ENCODE results near the gene FLYWCH1. TPM values are rescaled to one million over a fixed set of nuclear protein-coding genes. Genes with fewer than 3 reads are reported as not detected.

FLYWCH1 gene
- total RNA-seq, 2 experiments from 2014 or later = 26.1 to 61.9 TPM

- no peak overlapping the region for H2AFZ ChIP-seq (ENCODE audit: low read length)
- CTCF ChIA-PET (ENCODE audit: unreplicated experiment) = no interaction called here
- no peak overlapping the region for H3K27ac ChIP-seq (ENCODE audit: low read depth, low read length, poor library complexity, severe bottlenecking)
- no peaks in the 10 kb centered on the region for H3K36me3 ChIP-seq (ENCODE audit: insufficient read depth, low read length)
- TF ChIP-seq CTCF (conservative IDR thresholded peaks at IDR 0.05; ENCODE audit: low read length) (no peak), EZH2phosphoT487 (IDR thresholded peaks at IDR 0.05; ENCODE audit: borderline replicate concordance, low read depth, low read length) (no peak)
- no peak overlapping the region for H3K4me2 ChIP-seq (ENCODE audit: low read length)
- no peaks in the 10 kb centered on the region for H4K20me1 ChIP-seq (ENCODE audit: insufficient read depth, low read length)
- no peak for DNase-seq (ENCODE audit: low spot score)
- POLR2A ChIA-PET = no interaction called here
- no TSS peak for BruUV-seq (replicated peaks)
- no peaks in the 10 kb centered on the region for H3K9me3 ChIP-seq (ENCODE audit: low read length)
- no peaks in the 10 kb centered on the region for H3K9me2 ChIP-seq (ENCODE audit: insufficient read depth, low read length)
- intact Hi-C loops (cut with micrococcal nuclease; ENCODE audit: unreplicated experiment) = no loop called here
- H3K4me3 ChIP-seq (ENCODE audit: low read depth, low read length, poor library complexity, severe bottlenecking) = no peak overlapping the region
- H3K79me2 ChIP-seq (ENCODE audit: insufficient read depth, low read depth, low read length) = no peaks in the 10 kb centered on the region
- H3K4me1 ChIP-seq (ENCODE audit: insufficient read depth, low read length, poor library complexity, severe bottlenecking) = no peaks in the 10 kb centered on the region
Measured at GRCh38 chr16:2990891-2991290, 79.2 kb downstream of the FLYWCH1 start.

GRCh38 chr16:2991566-2992261 lies 80.0 kb downstream of the FLYWCH1 start:
- H3K9me3 ChIP-seq (ENCODE audit: low read length) = no peaks in the 10 kb centered on the region
- DNase-seq (ENCODE audit: low spot score) = no peak
- H3K36me3 ChIP-seq (ENCODE audit: insufficient read depth, low read length) = no peaks in the 10 kb centered on the region
- no peak overlapping the region for H3K4me2 ChIP-seq (ENCODE audit: low read length)
- TF ChIP-seq CTCF (conservative IDR thresholded peaks at IDR 0.05; ENCODE audit: low read length) = no peak
- TF ChIP-seq EZH2phosphoT487 (IDR thresholded peaks at IDR 0.05; ENCODE audit: borderline replicate concordance, low read depth, low read length) = no peak
- H3K79me2 ChIP-seq (ENCODE audit: insufficient read depth, low read depth, low read length) = no peaks in the 10 kb centered on the region
- no peaks in the 10 kb centered on the region for H3K4me1 ChIP-seq (ENCODE audit: insufficient read depth, low read length, poor library complexity, severe bottlenecking)
- BruUV-seq (replicated peaks) = no TSS peak
- intact Hi-C loops (cut with micrococcal nuclease; ENCODE audit: unreplicated experiment) = no loop called here
- H4K20me1 ChIP-seq (ENCODE audit: insufficient read depth, low read length) = no peaks in the 10 kb centered on the region
- no peak overlapping the region for H3K4me3 ChIP-seq (ENCODE audit: low read depth, low read length, poor library complexity, severe bottlenecking)
- no peak overlapping the region for H2AFZ ChIP-seq (ENCODE audit: low read length)
- no peak overlapping the region for H3K27ac ChIP-seq (ENCODE audit: low read depth, low read length, poor library complexity, severe bottlenecking)
- no peaks in the 10 kb centered on the region for H3K9me2 ChIP-seq (ENCODE audit: insufficient read depth, low read length)
- ChIA-PET POLR2A (no interaction called here), CTCF (ENCODE audit: unreplicated experiment) (no interaction called here)

DNA sequence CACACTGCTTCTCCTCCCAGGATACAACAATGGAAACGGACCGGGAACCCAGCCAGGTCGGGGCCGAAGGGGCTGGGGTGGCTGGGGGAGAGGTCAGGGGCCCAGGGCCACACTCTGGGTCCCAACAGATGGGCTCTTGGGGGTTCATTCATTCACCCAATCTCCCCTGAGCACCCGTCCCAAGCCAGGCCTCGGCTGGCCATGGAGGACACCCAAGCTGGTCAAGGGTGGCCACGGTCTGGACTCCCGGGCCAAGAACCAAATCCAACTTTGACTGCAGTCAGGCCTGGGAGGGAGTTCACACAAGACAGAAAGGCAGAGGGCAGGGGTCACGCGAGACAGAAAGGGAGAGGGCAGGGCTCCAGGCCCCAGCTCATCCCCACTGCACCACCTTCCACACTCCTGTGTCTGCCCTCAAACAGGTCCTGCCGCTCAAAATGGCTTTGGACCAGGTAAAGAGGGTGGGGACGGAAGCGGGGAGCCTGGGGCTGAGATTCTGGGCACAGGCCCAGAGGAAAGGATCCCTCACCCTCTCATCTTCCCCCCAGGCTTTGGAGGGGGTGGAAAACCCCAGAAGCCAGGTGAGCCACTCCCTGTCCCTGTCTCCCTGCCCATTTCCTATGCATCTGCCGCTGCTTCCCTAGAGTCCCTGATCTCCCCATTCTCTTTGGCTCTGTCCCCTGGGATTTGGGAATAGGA lies 80.8 kb downstream of the FLYWCH1 start:
- Histone ChIP-seq H3K36me3 (ENCODE audit: insufficient read depth, low read length) (no peaks in the 10 kb centered on the region), H3K79me2 (ENCODE audit: insufficient read depth, low read depth, low read length) (no peaks in the 10 kb centered on the region), H3K4me3 (ENCODE audit: low read depth, low read length, poor library complexity, severe bottlenecking) (no peak overlapping the region), H3K9me2 (ENCODE audit: insufficient read depth, low read length) (no peaks in the 10 kb centered on the region), H3K4me1 (ENCODE audit: insufficient read depth, low read length, poor library complexity, severe bottlenecking) (no peaks in the 10 kb centered on the region), H4K20me1 (ENCODE audit: insufficient read depth, low read length) (no peaks in the 10 kb centered on the region), H3K9me3 (ENCODE audit: low read length) (no peaks in the 10 kb centered on the region), H3K4me2 (ENCODE audit: low read length) (no peak overlapping the region), H3K27ac (ENCODE audit: low read depth, low read length, poor library complexity, severe bottlenecking) (no peak overlapping the region), H2AFZ (ENCODE audit: low read length) (no peak overlapping the region)
- no peak for DNase-seq (ENCODE audit: low spot score)
- ChIA-PET POLR2A (no interaction called here), CTCF (ENCODE audit: unreplicated experiment) (no interaction called here)
- intact Hi-C loops (cut with micrococcal nuclease; ENCODE audit: unreplicated experiment) = no loop called here
- no TSS peak for BruUV-seq (replicated peaks)
- no peak for TF ChIP-seq EZH2phosphoT487 (IDR thresholded peaks at IDR 0.05; ENCODE audit: borderline replicate concordance, low read depth, low read length)
- TF ChIP-seq CTCF (conservative IDR thresholded peaks at IDR 0.05; ENCODE audit: low read length) = no peak

Measured in OCI-LY7 (cell line).